Measurements from ENCODE around the gene MAST3. TPM values are rescaled to one million over a fixed set of nuclear protein-coding genes. Genes with fewer than 3 reads are reported as not detected.

Gene MAST3
- polyA plus RNA-seq, 1 of the 3 experiments (the other 2 are of a cell fraction): 4.5 TPM

- TF ChIP-seq CTCF (IDR thresholded peaks at IDR 0.05): no peak
- no peak for TF ChIP-seq NRF1 (IDR thresholded peaks at IDR 0.05; ENCODE audit: low read depth, low read length)
- TF ChIP-seq MAX (IDR thresholded peaks at IDR 0.05; ENCODE audit: low read depth): no peak
- no peak for TF ChIP-seq RFX5 (IDR thresholded peaks at IDR 0.05; ENCODE audit: low read length)
- no peak for TF ChIP-seq ELF1 (IDR thresholded peaks at IDR 0.05)
- no peak for TF ChIP-seq GATA2 (CRISPR knock-in tag; IDR thresholded peaks at IDR 0.05)
- TF ChIP-seq TAF1 (IDR thresholded peaks at IDR 0.05; ENCODE audit: borderline replicate concordance, low read depth, low read length): no peak
- no peak for TF ChIP-seq TCF12 (IDR thresholded peaks at IDR 0.05)
- TF ChIP-seq MXI1 (IDR thresholded peaks at IDR 0.05; ENCODE audit: low read depth, low read length): no peak
These were observed 24.4 kb upstream of the MAST3 start (continued) for GRCh38 chr19:18073197-18073596.

GRCh38 chr19:18074192-18074591 lies 23.4 kb upstream of the MAST3 start:
- H3K9me2 ChIP-seq: no peaks in the 10 kb centered on the region
- no peaks in the 10 kb centered on the region for H3K79me2 ChIP-seq (ENCODE audit: insufficient read depth)
- no peak overlapping the region for H3K27ac ChIP-seq (ENCODE audit: low read depth in 2 of 2, low read length in 1 of 2)
- no peaks in the 10 kb centered on the region for H3F3A ChIP-seq (replicated peaks; ENCODE audit: insufficient read depth)
- no peak overlapping the region for H3K4me3 ChIP-seq (ENCODE audit: low read depth in 2 of 2, low read length in 1 of 2)
- DNase-seq: peak; percentile 11
- no peaks in the 10 kb centered on the region for H3K4me1 ChIP-seq (ENCODE audit: control insufficient read depth in 1 of 2, insufficient read depth in 2 of 2, low read depth in 1 of 2, low read length in 1 of 2)
- WGBS (ENCODE audit: low lambda C conversion rate): 83% methylated on average over 7 of the region's 9 CpGs
- H4K20me1 ChIP-seq (ENCODE audit: insufficient read depth): no peaks in the 10 kb centered on the region
- TF ChIP-seq RCOR1 (IDR thresholded peaks at IDR 0.05; ENCODE audit: low read length): no peak
- TF ChIP-seq TAF1 (IDR thresholded peaks at IDR 0.05; ENCODE audit: borderline replicate concordance, low read depth, low read length): no peak
- no peak for TF ChIP-seq GABPA (IDR thresholded peaks at IDR 0.05; ENCODE audit: low read depth)
- TF ChIP-seq YY1 (IDR thresholded peaks at IDR 0.05; ENCODE audit: low read depth): no peak
- TF ChIP-seq ZBTB33 (IDR thresholded peaks at IDR 0.05; ENCODE audit: borderline replicate concordance, low read depth): no peak
- no peak for TF ChIP-seq NRF1 (IDR thresholded peaks at IDR 0.05; ENCODE audit: low read depth, low read length)
- no peak for TF ChIP-seq MAX (IDR thresholded peaks at IDR 0.05; ENCODE audit: low read depth)
- no peak for TF ChIP-seq FOXM1 (IDR thresholded peaks at IDR 0.05; ENCODE audit: low read depth)
- no peak for TF ChIP-seq CHD2 (IDR thresholded peaks at IDR 0.05; ENCODE audit: low read length, partially characterized antibody)
- no peak for TF ChIP-seq TCF12 (IDR thresholded peaks at IDR 0.05)
- TF ChIP-seq RAD21 (IDR thresholded peaks at IDR 0.05; ENCODE audit: low read length): no peak
- no peak for TF ChIP-seq REST (IDR thresholded peaks at IDR 0.05; ENCODE audit: low read depth, low read length)
- no peak for TF ChIP-seq SIN3A (IDR thresholded peaks at IDR 0.05; ENCODE audit: borderline replicate concordance, low read depth, low read length)
- no peak for TF ChIP-seq IRF3 (IDR thresholded peaks at IDR 0.05; ENCODE audit: low read depth, low read length)
- no peak for TF ChIP-seq TEAD4 (IDR thresholded peaks at IDR 0.05; ENCODE audit: borderline replicate concordance, insufficient read depth)
- TF ChIP-seq RXRA (IDR thresholded peaks at IDR 0.05; ENCODE audit: borderline replicate concordance, low read depth): no peak
- TF ChIP-seq ELF1 (IDR thresholded peaks at IDR 0.05): no peak
- CTCF ChIA-PET: interaction anchor here (2.4 kb wide), 1 partner anchor 15 kb away, joined by 7 read pairs; no protein-coding TSS in a partner anchor
- H3K4me2 ChIP-seq: no peak overlapping the region
- no peaks in the 10 kb centered on the region for H3K36me3 ChIP-seq (replicated peaks in 1 of 2; ENCODE audit: control insufficient read depth in 1 of 2, insufficient read depth in 2 of 2, low read length in 1 of 2)
- H2AFZ ChIP-seq (ENCODE audit: low read depth): no peak overlapping the region
- no peaks in the 10 kb centered on the region for H3K27me3 ChIP-seq (ENCODE audit: insufficient read depth)
- no peak overlapping the region for H3K9ac ChIP-seq
- H3K9me3 ChIP-seq: no peaks in the 10 kb centered on the region
- POLR2A ChIA-PET: no interaction called here
